ENCODE measurements around the gene AKR1C1.
"Not testable (repeated sequence)": the region's sequence is repeated elsewhere in the genome, so short reads cannot be mapped to it uniquely, and the experiment has no call there.

AKR1C1 gene

GRCh38 chr10:5018134-5018533, 54.9 kb downstream of the AKR1C1 start:
- DNase-seq (ENCODE audit: low read depth): no peak

DNA sequence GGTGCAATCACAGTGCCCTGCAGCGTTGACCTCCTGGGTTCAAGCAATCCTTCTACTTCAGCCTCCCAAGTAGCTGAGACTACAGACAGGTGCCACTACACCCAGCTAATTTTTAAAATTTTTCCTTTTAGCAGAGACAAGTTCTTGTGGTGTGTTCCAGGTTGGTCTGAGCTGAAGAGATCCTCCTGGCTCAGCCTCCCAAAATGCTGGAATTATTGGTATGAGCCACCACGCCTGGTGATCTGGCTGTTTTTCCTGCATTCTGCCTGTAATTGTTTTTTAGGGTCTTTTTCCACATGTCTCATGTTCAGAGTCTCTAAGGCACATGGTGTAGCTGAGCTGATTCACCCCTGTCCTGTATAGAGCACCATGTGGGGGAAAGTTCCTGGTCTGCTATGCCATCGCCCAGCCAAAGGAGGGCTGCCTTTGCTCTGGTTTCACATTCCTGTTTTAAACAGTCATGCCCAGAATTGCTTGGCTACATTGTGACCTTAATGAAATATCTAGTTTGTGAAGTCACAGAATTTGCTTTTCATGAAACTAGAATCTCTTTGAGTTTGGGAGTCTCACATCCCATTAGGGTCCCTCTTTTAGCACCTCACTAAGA, 55.6 kb downstream of the AKR1C1 start:
- peak; percentile 31 for DNase-seq (ENCODE audit: low read depth)

DNA sequence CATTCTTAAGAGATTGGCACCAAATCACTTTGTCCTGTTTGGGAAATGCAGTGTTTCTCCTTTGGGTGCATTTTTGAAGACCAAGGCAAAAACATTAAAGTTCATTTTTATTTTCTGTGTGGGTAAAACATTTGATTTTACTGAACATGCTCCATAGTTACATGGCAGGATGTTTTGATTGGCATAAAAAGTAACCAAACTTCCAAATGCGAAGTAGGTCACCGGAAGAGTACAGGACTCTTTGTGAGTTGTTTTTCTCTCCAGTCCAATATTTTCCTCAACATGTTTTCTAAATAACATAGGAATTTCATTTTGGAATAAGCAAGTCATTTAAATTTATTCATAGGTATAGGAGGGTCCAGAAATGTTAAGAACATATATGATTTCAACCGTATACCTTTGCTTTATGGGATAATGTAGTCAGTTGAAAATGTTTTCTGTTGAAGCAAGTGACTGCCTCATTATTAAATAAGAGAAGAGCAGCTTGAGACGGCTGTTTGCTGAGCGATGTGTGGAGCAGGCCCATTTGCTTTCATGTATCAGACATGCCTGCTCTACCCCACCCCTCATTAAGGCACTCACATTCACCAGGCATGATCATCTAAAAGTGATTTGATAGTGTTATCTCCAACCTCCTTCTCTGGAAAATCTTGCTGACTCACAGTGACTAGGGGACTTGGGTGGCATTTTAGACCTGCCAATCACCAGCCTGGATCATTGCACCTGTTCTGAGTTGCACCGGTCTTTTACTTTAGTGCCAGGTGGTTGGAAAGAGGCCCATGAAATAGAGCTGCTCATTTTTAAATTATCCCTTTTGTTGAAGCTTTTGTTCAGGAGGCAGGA, 56.8 kb downstream of the AKR1C1 start:
- not testable (repeated sequence) for DNase-seq (ENCODE audit: low read depth)

GRCh38 chr10:5021624-5022290, 58.5 kb downstream of the AKR1C1 start:
- DNase-seq (ENCODE audit: low read depth): not testable (repeated sequence)

- DNase-seq (ENCODE audit: low read depth): no peak
Observed at GRCh38 chr10:5023177-5023805, 60.1 kb downstream of the AKR1C1 start.

DNA sequence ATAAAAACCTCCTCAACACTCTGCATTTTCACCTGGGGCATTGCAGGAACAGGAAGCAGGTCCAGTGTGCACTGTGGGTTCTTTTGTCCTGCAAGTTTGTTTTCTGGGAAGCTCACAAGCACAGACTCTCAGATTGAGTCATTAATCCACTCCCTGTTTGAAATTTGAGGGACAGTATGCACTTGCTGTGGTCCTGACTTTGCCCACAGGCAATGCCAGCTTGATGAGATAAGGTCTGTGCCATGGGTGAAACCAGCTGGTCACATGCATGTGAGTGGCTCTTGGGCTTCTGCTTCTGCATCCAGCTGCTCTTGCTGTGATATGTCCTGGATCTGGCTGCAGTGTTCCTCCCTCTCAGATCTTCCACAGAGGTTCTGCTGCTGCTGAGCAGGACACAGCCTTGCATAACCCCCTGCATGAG, 62.3 kb downstream of the AKR1C1 start:
- not testable (repeated sequence) for DNase-seq (ENCODE audit: low read depth)

GRCh38 chr10:5030989-5031388, 67.8 kb downstream of the AKR1C1 start:
- no peak for DNase-seq (ENCODE audit: low read depth)

DNA sequence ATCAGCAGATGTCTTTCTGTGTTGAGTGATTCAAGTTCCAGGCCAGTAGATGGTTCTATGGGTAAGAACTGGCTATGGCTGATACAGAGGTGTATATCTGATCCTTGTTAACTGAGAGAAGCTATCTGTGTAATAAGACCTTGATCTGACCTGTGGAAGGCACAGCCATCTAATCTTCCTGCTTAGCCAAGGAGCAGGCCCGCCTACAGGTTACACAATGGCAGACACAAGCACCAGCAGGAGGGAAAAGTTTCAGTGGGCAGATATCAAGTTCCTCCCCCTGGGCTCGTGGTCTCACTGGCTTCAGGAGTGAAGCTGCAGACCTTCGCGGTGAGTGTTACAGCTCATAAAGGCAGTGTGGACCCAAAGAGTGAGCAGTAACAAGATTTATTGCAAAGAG, 68.4 kb downstream of the AKR1C1 start:
- DNase-seq (ENCODE audit: low read depth): not testable (repeated sequence)

- not testable (repeated sequence) for DNase-seq (ENCODE audit: low read depth)
Observed at GRCh38 chr10:5032444-5032843, 69.2 kb downstream of the AKR1C1 start.

All from non-pigmented ciliary epithelial cell (primary cell).